22Rv1 (cell line): ENCODE measurements around the gene HIGD2B.
"Not testable (repeated sequence)": the region's sequence is repeated elsewhere in the genome, so short reads cannot be mapped to it uniquely, and the experiment has no call there.

Experiments used
- H3K27ac ChIP-seq: fragments of 450-650 bp; 2 replicates; pipeline ENCODE4 v1.5.1; 2017
- ZFX ChIP-seq: fragments of 450-650 bp; IDR thresholded peaks from 2 replicates; pipeline ENCODE4 v1.6.1; 2017; ENCODE audit warnings: antibody characterized with exemption, borderline replicate concordance
- TF ChIP-seq, protein P1 (sequence below): fragments of 450-650 bp; IDR thresholded peaks from 2 replicates; pipeline ENCODE4 v1.5.1; 2017; ENCODE audit warnings: mild to moderate bottlenecking

Gene HIGD2B

DNA sequence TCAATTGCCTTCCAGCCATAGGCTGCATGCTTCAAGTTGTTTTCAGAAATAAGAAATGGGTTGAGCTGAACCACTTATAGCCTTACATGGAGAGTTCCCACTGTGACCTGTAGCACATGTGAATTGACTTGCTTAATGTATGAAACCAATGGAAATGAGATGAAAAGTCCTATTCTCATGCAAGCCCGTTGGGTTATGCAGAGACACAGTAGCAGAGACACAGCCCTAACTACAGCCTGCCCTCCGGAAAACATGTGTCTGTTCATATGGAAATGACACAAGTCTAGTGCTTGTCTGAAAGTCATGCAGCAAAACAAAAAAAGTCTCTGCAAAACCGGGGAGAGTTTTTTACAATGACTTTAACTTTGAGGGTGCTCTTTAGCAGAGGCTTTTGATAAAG lies 14.5 kb downstream of the HIGD2B start:
- H3K27ac ChIP-seq = no peak overlapping the region
- TF ChIP-seq, protein P1, sequence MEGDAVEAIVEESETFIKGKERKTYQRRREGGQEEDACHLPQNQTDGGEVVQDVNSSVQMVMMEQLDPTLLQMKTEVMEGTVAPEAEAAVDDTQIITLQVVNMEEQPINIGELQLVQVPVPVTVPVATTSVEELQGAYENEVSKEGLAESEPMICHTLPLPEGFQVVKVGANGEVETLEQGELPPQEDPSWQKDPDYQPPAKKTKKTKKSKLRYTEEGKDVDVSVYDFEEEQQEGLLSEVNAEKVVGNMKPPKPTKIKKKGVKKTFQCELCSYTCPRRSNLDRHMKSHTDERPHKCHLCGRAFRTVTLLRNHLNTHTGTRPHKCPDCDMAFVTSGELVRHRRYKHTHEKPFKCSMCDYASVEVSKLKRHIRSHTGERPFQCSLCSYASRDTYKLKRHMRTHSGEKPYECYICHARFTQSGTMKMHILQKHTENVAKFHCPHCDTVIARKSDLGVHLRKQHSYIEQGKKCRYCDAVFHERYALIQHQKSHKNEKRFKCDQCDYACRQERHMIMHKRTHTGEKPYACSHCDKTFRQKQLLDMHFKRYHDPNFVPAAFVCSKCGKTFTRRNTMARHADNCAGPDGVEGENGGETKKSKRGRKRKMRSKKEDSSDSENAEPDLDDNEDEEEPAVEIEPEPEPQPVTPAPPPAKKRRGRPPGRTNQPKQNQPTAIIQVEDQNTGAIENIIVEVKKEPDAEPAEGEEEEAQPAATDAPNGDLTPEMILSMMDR = no peak
- TF ChIP-seq ZFX = no peak

DNA sequence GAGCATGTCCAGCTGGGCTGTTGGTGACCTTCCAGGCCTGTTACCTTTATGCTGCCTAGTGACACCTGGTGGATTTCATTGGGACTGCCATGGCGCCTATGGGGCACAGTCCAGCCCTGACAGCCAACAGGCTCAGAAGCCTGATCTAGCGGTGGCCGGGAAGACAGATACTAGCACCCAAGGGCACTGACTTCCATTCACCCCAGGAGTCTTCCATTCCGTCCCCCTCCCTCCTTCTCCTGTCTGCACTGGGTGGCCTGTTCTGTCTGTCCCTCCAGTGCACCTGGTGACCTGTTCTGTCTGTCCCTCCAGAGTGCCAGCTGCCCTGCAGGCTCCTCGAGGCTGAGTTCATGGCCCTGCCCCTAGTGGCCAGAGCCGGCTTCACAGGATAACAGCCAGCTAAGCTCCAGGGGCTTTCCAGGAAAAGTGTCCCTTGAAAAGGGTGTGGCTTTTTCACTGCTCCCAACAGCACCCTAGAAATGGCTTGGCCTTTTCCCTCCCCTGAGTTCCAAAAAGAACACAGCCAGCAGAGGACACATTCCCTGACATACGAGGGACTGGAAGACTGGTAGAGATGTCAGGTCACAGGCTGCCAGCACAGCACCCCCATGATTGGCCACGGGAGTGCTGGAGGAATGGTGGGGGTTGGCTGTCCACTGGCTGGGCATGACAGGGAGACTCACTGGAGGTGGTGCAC lies 15.2 kb downstream of the HIGD2B start:
- TF ChIP-seq, protein P1 = peak; percentile 91
- H3K27ac ChIP-seq = not testable (repeated sequence)

DNA sequence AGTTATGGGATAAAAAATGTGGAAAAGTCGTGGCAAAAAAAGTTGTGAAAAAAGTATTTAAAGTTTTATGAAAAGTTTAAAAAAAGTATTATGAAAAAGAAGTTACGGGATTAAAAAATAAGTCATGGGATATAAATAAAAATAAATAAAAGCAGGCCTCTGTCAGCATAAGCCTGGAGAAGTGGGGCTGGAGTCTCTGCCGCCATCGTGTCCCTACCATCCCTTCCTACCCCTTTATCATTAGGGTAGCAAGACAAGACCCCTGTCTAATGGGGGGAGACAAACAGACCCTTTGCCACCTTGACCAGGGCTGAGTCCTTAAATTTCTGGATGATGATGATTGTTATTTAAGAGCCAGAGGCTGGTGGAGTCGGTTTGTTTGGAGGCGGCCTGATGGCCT lies 16.2 kb downstream of the HIGD2B start:
- not testable (repeated sequence) for H3K27ac ChIP-seq

DNA sequence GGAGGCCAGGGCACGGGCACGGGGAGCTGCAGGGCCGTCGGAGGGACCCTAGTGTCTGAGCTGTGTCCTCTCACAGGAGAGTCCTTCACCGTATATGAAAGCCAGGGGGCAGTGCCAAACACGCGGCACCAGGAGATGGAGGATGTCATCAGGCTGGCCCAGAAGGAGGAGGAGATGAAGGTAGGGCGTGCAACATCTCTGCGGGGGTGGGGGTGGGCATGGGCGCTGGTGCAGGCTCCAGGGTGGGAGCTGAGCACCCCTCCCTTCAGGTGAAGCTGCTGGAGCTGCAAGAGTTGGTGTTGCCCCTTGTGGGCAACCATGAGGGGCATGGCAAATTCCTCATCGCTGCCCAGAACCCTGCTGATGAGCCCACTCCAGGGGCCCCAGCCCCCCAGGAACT lies 20.3 kb downstream of the HIGD2B start:
- H3K27ac ChIP-seq = not testable (repeated sequence)

DNA sequence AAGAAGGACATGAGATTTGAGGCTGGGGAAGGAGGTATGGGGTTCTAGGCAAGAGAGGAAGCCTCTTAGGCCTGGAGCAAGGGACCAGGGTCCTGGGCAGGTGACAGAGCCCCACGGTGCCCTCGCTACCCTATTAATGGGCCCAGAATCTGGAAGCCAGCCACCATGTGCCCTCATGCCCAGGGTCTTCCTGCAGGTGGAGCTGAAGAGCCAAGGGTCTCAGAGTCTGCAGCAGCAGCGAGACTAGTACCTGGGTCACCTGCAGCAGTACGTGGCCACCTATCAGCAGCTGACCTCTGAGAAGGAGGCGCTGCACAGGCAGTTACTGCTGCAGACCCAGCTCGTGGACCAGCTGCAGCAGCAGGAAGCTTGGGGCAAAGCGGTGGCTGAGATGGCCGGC lies 22.1 kb downstream of the HIGD2B start:
- H3K27ac ChIP-seq = not testable (repeated sequence)

DNA sequence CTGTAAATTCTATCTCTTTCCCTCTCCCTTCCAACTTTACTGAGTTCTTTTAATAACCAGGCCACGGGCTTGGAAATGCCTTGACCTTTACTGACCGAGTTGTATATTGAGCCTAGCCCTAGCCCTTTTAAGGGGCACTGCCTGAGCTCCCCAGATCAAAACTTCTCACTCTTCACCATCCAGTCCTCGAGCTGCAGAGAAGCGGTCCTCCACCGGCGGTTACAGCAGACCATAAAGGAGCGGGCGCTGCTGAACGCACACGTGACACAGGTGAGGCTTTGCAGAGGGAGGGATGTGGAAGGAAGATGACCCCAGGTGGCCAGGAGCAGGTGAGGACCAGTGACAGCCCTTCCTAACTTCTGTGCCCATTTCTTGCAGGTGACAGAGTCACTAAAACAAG lies 24.9 kb downstream of the HIGD2B start:
- H3K27ac ChIP-seq = not testable (repeated sequence)

DNA sequence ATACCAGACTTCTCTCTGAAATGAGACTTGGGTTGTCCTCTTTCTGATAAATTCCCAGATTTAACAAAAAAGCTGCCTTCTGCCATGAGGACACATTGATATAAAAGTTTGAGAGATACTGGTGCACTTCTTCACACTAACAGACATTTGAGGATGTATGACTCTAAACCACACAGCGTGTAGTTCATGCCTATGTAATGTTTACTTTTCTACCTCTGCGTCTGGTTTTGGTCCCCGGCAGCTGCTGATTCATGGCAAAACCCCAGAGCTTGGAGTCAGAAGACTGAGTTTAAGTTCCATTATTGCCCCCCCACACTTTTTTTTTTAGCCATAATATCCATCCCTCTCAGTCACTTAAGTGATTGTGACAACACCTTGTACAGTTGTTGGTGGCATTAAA lies 30.0 kb downstream of the HIGD2B start:
- H3K27ac ChIP-seq = not testable (repeated sequence)

DNA sequence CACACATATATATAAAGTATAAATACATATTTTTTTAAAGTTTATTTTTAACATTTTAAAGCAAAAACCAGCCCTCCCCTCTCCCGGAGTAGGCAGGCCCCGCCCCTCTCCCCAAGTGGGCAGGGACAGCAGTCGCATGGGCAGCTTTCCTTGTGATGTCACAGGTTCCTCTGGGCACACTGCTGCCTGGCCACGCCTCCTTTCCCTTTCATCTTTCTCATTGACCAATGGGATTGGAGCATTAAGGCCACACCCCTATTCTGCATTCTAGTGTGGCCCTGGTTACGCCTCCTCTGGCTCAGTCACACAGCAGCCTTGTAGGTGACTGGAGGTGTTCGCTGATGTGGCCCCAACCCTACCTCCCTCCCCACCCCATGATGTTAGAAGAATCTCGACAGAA lies 31.6 kb downstream of the HIGD2B start, which contains the start of gene GOLGA6B:
Gene GOLGA6B, plus strand, starts transcription at position 301 of the 400 bp plus-strand sequence. Its CDS starts 41 bp downstream, at position 342.
- H3K27ac ChIP-seq = not testable (repeated sequence)

DNA sequence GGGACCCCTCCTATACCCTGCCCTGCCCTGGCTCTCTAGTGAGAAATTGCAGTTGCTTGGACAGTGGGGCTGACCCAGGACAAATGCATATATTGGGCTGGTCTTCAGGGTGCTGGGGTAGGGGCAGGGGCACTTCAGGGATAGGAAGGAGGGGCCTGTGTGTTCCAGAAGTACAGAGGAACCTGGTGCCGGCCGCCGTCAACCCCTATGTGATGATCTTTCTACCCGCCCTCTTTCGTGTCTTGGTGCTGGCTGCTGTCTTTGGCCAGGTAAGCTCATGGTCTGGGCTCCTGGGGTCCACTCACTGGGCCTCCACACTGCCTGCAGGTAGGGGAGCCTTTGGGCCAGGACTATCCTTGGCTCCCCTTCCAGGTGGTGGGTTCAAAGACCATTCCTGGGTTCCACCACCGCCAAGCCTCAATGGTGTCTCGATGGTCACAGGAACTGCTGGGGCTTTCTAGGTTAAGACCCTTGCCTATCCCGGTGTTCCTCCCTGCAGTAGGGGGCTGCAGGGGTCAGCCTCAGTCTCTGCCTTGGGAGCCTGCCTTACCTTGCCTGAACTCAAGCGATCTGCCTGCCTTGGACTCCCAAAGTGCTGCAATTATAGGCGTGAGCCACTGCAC lies 37.2 kb downstream of the HIGD2B start:
- not testable (repeated sequence) for H3K27ac ChIP-seq

DNA sequence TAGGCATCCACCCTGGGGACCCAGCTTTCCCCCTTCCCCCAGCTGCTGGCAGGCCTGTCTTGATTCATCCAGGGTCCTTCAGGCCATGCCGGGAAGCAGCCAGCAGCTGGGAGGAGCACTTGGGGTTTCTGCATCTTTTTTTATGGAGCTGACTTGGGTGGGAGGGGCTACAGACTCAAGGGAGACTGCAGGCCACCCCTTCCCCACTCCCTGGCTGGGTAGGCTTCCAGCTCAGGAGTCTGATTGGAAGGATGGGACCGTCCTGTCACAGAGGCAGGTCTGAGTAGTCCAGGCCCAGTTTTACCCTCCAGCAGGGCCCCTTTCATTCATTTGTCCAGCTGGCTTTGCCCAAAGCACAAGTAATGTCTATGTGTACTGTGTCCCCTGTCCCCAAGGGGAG lies 43.7 kb downstream of the HIGD2B start:
- H3K27ac ChIP-seq = not testable (repeated sequence)

DNA sequence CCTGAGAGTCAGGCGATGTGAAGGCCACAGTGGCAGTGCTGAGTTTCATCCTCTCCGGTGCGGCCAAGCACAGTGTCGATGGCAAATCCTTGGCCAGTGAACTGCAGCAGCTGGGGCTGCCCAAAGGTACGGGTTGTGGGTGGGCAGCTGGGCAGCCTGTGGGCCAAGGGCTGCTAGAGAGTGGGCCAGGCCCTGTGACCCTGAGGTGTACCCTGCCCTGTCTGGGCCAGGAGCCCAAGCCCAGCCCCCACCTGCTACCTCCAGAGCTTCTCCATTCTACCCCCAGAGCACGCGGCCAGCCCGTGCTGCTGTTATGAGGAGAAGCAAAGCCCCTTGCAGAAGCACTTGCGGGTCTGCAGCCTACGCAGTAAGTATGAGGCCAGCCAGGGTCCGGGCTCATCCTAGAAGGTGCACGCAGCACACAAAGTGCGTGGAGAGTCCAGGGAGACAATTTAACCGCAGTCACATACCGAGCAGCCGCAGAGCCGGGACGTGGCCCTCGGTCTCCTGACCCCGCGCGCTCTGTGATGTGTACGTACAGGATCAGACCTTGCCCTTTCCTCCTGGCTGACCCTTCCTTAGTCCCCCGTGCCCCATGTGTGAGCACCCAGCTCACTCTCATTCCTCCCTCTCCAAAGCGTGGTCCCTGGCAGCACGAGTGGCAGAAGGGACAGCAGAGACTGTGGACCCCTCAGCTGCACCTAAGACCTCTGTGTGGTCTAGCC lies 46.1 kb downstream of the HIGD2B start:
- not testable (repeated sequence) for H3K27ac ChIP-seq

DNA sequence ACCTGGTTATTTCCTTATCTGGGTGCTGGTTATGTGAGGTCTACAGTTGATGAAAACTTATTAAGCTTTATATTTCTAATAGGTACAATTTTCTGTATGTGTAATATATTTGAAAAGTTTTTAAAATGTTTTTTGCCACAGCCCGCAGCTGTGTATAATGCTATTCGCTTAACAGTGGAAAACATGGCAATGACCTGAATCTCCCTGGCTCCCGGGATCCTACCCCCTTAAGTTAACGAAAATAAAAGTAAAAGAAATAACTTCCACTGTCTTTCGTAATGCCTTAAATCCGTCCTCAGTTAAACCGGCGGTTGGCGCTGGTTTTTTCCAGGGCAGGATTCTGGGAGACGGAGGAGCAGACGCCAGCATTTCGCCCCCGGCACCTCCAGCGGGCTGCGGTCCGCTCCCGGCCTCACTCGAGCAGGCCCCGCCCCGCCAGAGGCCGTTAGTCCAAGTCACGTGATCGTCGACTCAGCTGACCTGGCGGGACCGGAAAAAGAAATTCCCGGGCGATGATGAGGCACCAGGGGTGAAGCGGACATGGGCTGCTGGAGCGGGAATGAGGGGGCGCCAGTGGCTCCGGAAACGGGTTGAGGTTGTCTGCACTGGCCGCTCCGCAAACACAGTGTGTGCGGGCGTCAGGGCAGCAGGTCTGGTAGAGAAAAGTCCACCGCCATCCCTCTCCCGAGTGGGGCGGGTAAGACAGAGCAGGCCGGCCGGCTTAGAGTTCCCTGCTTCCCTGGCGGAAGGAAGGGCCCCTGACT lies 49.3 kb downstream of the HIGD2B start:
- H3K27ac ChIP-seq = not testable (repeated sequence)

DNA sequence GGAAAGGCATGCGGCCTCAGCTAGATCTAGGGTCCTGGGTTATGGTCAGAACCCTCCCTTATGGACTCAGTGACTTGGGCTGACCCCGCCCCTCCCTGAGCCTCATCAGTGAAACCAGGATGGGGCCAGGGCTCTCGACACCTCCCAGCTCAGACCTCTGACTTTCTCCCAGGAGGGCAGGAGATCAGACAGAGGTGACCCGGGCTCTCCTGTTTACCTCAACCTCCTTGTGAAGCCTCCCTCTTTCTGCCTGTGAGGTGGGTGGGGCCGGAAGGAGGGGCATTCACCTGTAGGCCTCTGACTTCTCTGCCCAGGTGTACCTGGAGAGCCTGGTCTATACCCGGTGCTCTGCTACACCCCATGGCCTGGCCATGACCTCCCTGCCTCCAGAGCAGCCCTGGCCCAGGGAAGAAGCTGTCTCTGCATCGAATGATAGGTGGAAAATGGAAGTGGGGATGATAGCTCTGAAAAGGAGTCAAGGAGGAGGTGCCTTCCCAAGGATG lies 56.9 kb downstream of the HIGD2B start:
- not testable (repeated sequence) for H3K27ac ChIP-seq
